GM18873 (cell line): Measurements from ENCODE around the gene CPLANE1.
"Not testable (repeated sequence)": the region's sequence is repeated elsewhere in the genome, so short reads cannot be mapped to it uniquely, and the experiment has no call there.

Experiments
- ATAC-seq: cut with Tn5 transposase; IDR thresholded peaks from one replicate; pipeline ENCODE4 v1.9.1; 2021; ENCODE audit warnings: mild to moderate bottlenecking, moderate library complexity, moderate number of reproducible peaks; ENCODE audit not compliant: unreplicated experiment, low FRiP score

Gene CPLANE1

GRCh38 chr5:37132646-37133045, 116.5 kb downstream of the CPLANE1 start:
- no peak for ATAC-seq

GRCh38 chr5:37121465-37121864, 127.7 kb downstream of the CPLANE1 start:
- ATAC-seq, result no peak

- no peak for ATAC-seq
These were observed 128.1 kb downstream of the CPLANE1 start for GRCh38 chr5:37121027-37121426.

GRCh38 chr5:37120270-37120669, 128.9 kb downstream of the CPLANE1 start:
- ATAC-seq, result no peak

- ATAC-seq, result no peak
These were observed 132.8 kb downstream of the CPLANE1 start for GRCh38 chr5:37116359-37116758.

- no peak for ATAC-seq
These were observed 136.7 kb downstream of the CPLANE1 start for GRCh38 chr5:37112383-37112991.

GRCh38 chr5:37111426-37112382, 137.5 kb downstream of the CPLANE1 start:
- peak; percentile 92 for ATAC-seq

GRCh38 chr5:37110135-37110534, 139.0 kb downstream of the CPLANE1 start:
- no peak for ATAC-seq

GRCh38 chr5:37109338-37109737, 139.8 kb downstream of the CPLANE1 start:
- no peak for ATAC-seq

- ATAC-seq, result no peak
These were observed 145.9 kb downstream of the CPLANE1 start for GRCh38 chr5:37103302-37103701.

- not testable (repeated sequence) for ATAC-seq
These were observed 149.9 kb downstream of the CPLANE1 start for GRCh38 chr5:37099267-37099666.

- not testable (repeated sequence) for ATAC-seq
These were observed 155.4 kb downstream of the CPLANE1 start for GRCh38 chr5:37093795-37094194.

GRCh38 chr5:37090781-37091180, 158.4 kb downstream of the CPLANE1 start:
- ATAC-seq, result no peak

GRCh38 chr5:37090123-37090726, 159.0 kb downstream of the CPLANE1 start:
- no peak for ATAC-seq

- ATAC-seq, result no peak
These were observed 161.2 kb downstream of the CPLANE1 start for GRCh38 chr5:37088009-37088408.

GRCh38 chr5:37086466-37087173, 162.6 kb downstream of the CPLANE1 start:
- ATAC-seq, result no peak

- not testable (repeated sequence) for ATAC-seq
These were observed 163.2 kb downstream of the CPLANE1 start for GRCh38 chr5:37086026-37086425.

- ATAC-seq, result not testable (repeated sequence)
These were observed 166.2 kb downstream of the CPLANE1 start for GRCh38 chr5:37082977-37083376.

- no peak for ATAC-seq
These were observed 168.5 kb downstream of the CPLANE1 start for GRCh38 chr5:37080697-37081096.

GRCh38 chr5:37077146-37077545, 172.0 kb downstream of the CPLANE1 start:
- ATAC-seq, result no peak
